DND-41 (cell line): ENCODE data around the gene SLC22A8.

Experiments
- ATAC-seq: fragments of 200-7000 bp; cut with Tn5 transposase; 3 replicates; pipeline ENCODE4 v1.9.1; 2021; ENCODE audit warnings: low read depth; ENCODE audit not compliant: insufficient read depth
- DNase-seq: peaks from one replicate; pipeline ENCODE4 v3.0.0-alpha.2; 2020
- H2AFZ ChIP-seq: 2 replicates; pipeline ENCODE4 v1.6.0; 2012; ENCODE audit warnings: low read depth, low read length
- H3K27ac ChIP-seq: 2 replicates; pipeline ENCODE4 v1.5.1; 2012; ENCODE audit warnings: low read length, inconsistent platforms
- H3K27me3 ChIP-seq: fragments of 200-600 bp; sonication (generic); 2 replicates; pipeline ENCODE4 v1.6.0; 2012; ENCODE audit warnings: low read length, mild to moderate bottlenecking, inconsistent platforms; ENCODE audit not compliant: insufficient read depth, poor library complexity
- H3K36me3 ChIP-seq: 2 replicates; pipeline ENCODE4 v1.5.1; 2012; ENCODE audit warnings: low read length, inconsistent platforms; ENCODE audit not compliant: insufficient read depth
- H3K4me1 ChIP-seq: 2 replicates; pipeline ENCODE4 v1.5.1; 2012; ENCODE audit warnings: mild to moderate bottlenecking, low read length; ENCODE audit not compliant: insufficient read depth
- H3K4me2 ChIP-seq: 2 replicates; pipeline ENCODE4 v1.6.0; 2012; ENCODE audit warnings: mild to moderate bottlenecking, moderate library complexity, low read length, inconsistent platforms; ENCODE audit not compliant: insufficient read depth
- H3K4me3 ChIP-seq, 2 experiments: fragments of 200-600 bp in 1 of 2; shearing (Covaris generic) in 1 of 2; 2 replicates each; pipeline ENCODE4 v1.5.1; 2012 to 2016; ENCODE audit warnings: inconsistent platforms in 2 of 2, low read length in 2 of 2, mild to moderate bottlenecking in 2 of 2, low read depth in 1 of 2, moderate library complexity in 1 of 2
- H3K79me2 ChIP-seq: 2 replicates; pipeline ENCODE4 v1.6.0; 2012; ENCODE audit warnings: low read length, inconsistent platforms; ENCODE audit not compliant: insufficient read depth
- H3K9ac ChIP-seq: 2 replicates; pipeline ENCODE4 v1.6.0; 2012; ENCODE audit warnings: low read depth, mild to moderate bottlenecking, inconsistent platforms, low read length, moderate library complexity
- H3K9me3 ChIP-seq: 2 replicates; pipeline ENCODE4 v1.5.1; 2012; ENCODE audit warnings: low read length, moderate library complexity, mild to moderate bottlenecking, inconsistent platforms; ENCODE audit not compliant: insufficient read depth, severe bottlenecking
- H4K20me1 ChIP-seq: 2 replicates; pipeline ENCODE4 v1.6.0; 2012; ENCODE audit warnings: low read length; ENCODE audit not compliant: insufficient read depth
- CTCF ChIP-seq: IDR thresholded peaks from 2 replicates; pipeline ENCODE4 v1.5.1; 2012; ENCODE audit warnings: borderline replicate concordance, low read length, moderate library complexity, mild to moderate bottlenecking; ENCODE audit not compliant: poor library complexity, severe bottlenecking; ENCODE audit errors: extremely low read depth
- EZH2 ChIP-seq: IDR thresholded peaks from 3 replicates; pipeline ENCODE4 v1.6.1; 2012; ENCODE audit warnings: borderline replicate concordance, low read depth, mild to moderate bottlenecking, moderate library complexity, low read length, inconsistent platforms; ENCODE audit not compliant: severe bottlenecking

Gene SLC22A8

GRCh38 chr11:62999156-62999555, 16.5 kb downstream of the SLC22A8 start:
- H3K4me3 ChIP-seq = no peak overlapping the region
- no peaks in the 10 kb centered on the region for H3K9me3 ChIP-seq
- H3K27ac ChIP-seq = no peak overlapping the region
- DNase-seq (no peak), ATAC-seq (no peak)
- no peaks in the 10 kb centered on the region; the same call in 1 of the 2 replicates for H4K20me1 ChIP-seq
- H3K79me2 ChIP-seq = no peaks in the 10 kb centered on the region
- H3K27me3 ChIP-seq = peaks cover 19% of the 10 kb centered on the region
- no peak overlapping the region for H3K4me2 ChIP-seq
- TF ChIP-seq CTCF (no peak), EZH2 (no peak)
- H2AFZ ChIP-seq = no peak overlapping the region
- no peaks in the 10 kb centered on the region for H3K36me3 ChIP-seq
- H3K9ac ChIP-seq = no peak overlapping the region
- H3K4me1 ChIP-seq = no peaks in the 10 kb centered on the region

- Histone ChIP-seq H3K27ac (no peak overlapping the region), H2AFZ (no peak overlapping the region), H4K20me1 (no peaks in the 10 kb centered on the region; the same call in 1 of the 2 replicates), H3K36me3 (no peaks in the 10 kb centered on the region), H3K27me3 (peaks cover 18% of the 10 kb centered on the region), H3K4me2 (no peak overlapping the region), H3K4me1 (no peaks in the 10 kb centered on the region), H3K9me3 (no peaks in the 10 kb centered on the region), H3K4me3 (no peak overlapping the region), H3K79me2 (no peaks in the 10 kb centered on the region), H3K9ac (no peak overlapping the region)
- DNase-seq = no peak
- ATAC-seq = no peak
- TF ChIP-seq EZH2 (no peak), CTCF (no peak)
Measured at GRCh38 chr11:62996271-62996670, 19.4 kb downstream of the SLC22A8 start.

- Histone ChIP-seq H3K9me3 (no peaks in the 10 kb centered on the region), H4K20me1 (no peaks in the 10 kb centered on the region; the same call in 1 of the 2 replicates), H3K36me3 (no peaks in the 10 kb centered on the region), H3K79me2 (no peaks in the 10 kb centered on the region), H3K27me3 (peaks cover 21% of the 10 kb centered on the region), H3K4me3 (no peak overlapping the region), H2AFZ (no peak overlapping the region), H3K27ac (no peak overlapping the region), H3K9ac (no peak overlapping the region), H3K4me2 (no peak overlapping the region), H3K4me1 (no peaks in the 10 kb centered on the region)
- DNase-seq = no peak
- ATAC-seq = no peak
- TF ChIP-seq CTCF (no peak), EZH2 (no peak)
Measured at GRCh38 chr11:62994775-62995174, 20.9 kb downstream of the SLC22A8 start.

GRCh38 chr11:62988276-62988675, 27.4 kb downstream of the SLC22A8 start:
- no peaks in the 10 kb centered on the region for H3K79me2 ChIP-seq
- peaks cover 16% of the 10 kb centered on the region for H3K27me3 ChIP-seq
- no peak overlapping the region for H3K4me3 ChIP-seq
- no peaks in the 10 kb centered on the region for H4K20me1 ChIP-seq
- no peak for ATAC-seq
- H3K36me3 ChIP-seq = no peaks in the 10 kb centered on the region
- no peak overlapping the region for H3K4me2 ChIP-seq
- TF ChIP-seq EZH2 = no peak
- TF ChIP-seq CTCF = no peak
- no peaks in the 10 kb centered on the region for H3K4me1 ChIP-seq
- no peak for DNase-seq
- H3K9me3 ChIP-seq = no peaks in the 10 kb centered on the region
- no peak overlapping the region for H2AFZ ChIP-seq
- H3K9ac ChIP-seq = no peak overlapping the region
- no peak overlapping the region for H3K27ac ChIP-seq
